Fibroblast of gingiva (primary cell): ENCODE measurements around the gene FOXL1.

Experiments used
- DNase-seq: peaks from one replicate; pipeline ENCODE4 v3.0.0-alpha.2; 2011; ENCODE audit warnings: low read depth

FOXL1 gene

GRCh38 chr16:86605950-86606349, 27.6 kb downstream of the FOXL1 start:
- no peak for DNase-seq

GRCh38 chr16:86608301-86608747, 30.0 kb downstream of the FOXL1 start:
- DNase-seq, result peak; percentile 93

GRCh38 chr16:86609115-86609514, 30.8 kb downstream of the FOXL1 start:
- DNase-seq, result peak; percentile 96

- DNase-seq, result no peak
These were observed 31.3 kb downstream of the FOXL1 start for GRCh38 chr16:86609661-86610060.

- DNase-seq, result no peak
These were observed 32.6 kb downstream of the FOXL1 start for GRCh38 chr16:86610779-86611524.

GRCh38 chr16:86611525-86611855, 33.1 kb downstream of the FOXL1 start:
- DNase-seq, result peak; percentile 30

- DNase-seq, result no peak
These were observed 33.6 kb downstream of the FOXL1 start for GRCh38 chr16:86611941-86612340.

- DNase-seq, result no peak
These were observed 36.4 kb downstream of the FOXL1 start for GRCh38 chr16:86614699-86615098.

- no peak for DNase-seq
These were observed 38.6 kb downstream of the FOXL1 start for GRCh38 chr16:86616906-86617305.

GRCh38 chr16:86618431-86619238, 40.3 kb downstream of the FOXL1 start:
- peak; percentile 30 for DNase-seq

- peak; percentile 39 for DNase-seq
These were observed 41.0 kb downstream of the FOXL1 start for GRCh38 chr16:86619239-86619794.

GRCh38 chr16:86620184-86620583, 41.8 kb downstream of the FOXL1 start:
- DNase-seq, result no peak

GRCh38 chr16:86621966-86622365, 43.6 kb downstream of the FOXL1 start:
- no peak for DNase-seq

GRCh38 chr16:86622700-86623615, 44.6 kb downstream of the FOXL1 start:
- no peak for DNase-seq

- DNase-seq, result no peak
These were observed 46.7 kb downstream of the FOXL1 start for GRCh38 chr16:86625029-86625428.

- no peak for DNase-seq
These were observed 47.5 kb downstream of the FOXL1 start for GRCh38 chr16:86625821-86626220.

- no peak for DNase-seq
These were observed 47.9 kb downstream of the FOXL1 start for GRCh38 chr16:86626284-86626683.

- no peak for DNase-seq
These were observed 48.6 kb downstream of the FOXL1 start for GRCh38 chr16:86626966-86627365.

- no peak for DNase-seq
These were observed 50.3 kb downstream of the FOXL1 start for GRCh38 chr16:86628614-86629013.

- DNase-seq, result peak; percentile 20
These were observed 52.1 kb downstream of the FOXL1 start for GRCh38 chr16:86630471-86630870.

GRCh38 chr16:86631444-86631843, 53.1 kb downstream of the FOXL1 start:
- no peak for DNase-seq
